ENCODE results near the gene DNAJC17.

GRCh38 chr15:40845036-40845435, 37.8 kb upstream of the DNAJC17 start:
- TF ChIP-seq CTCF (conservative IDR thresholded peaks at IDR 0.05; ENCODE audit: low read depth, low read length) (no peak), EZH2 (IDR thresholded peaks at IDR 0.05; ENCODE audit: borderline replicate concordance, low read depth, low read length, poor library complexity, severe bottlenecking) (no peak)

Measured in A673 (cell line).